DND-41 (cell line): ENCODE measurements around the gene EFCAB11.

Experiments used
- EZH2 ChIP-seq: IDR thresholded peaks from 3 replicates; pipeline ENCODE4 v1.6.1; 2012; ENCODE audit warnings: borderline replicate concordance, low read depth, mild to moderate bottlenecking, moderate library complexity, low read length, inconsistent platforms; ENCODE audit not compliant: severe bottlenecking
- TF ChIP-seq, protein P1 (sequence below): IDR thresholded peaks from 2 replicates; pipeline ENCODE4 v1.5.1; 2012; ENCODE audit warnings: borderline replicate concordance, low read length, moderate library complexity, mild to moderate bottlenecking; ENCODE audit not compliant: poor library complexity, severe bottlenecking; ENCODE audit errors: extremely low read depth

DNA sequence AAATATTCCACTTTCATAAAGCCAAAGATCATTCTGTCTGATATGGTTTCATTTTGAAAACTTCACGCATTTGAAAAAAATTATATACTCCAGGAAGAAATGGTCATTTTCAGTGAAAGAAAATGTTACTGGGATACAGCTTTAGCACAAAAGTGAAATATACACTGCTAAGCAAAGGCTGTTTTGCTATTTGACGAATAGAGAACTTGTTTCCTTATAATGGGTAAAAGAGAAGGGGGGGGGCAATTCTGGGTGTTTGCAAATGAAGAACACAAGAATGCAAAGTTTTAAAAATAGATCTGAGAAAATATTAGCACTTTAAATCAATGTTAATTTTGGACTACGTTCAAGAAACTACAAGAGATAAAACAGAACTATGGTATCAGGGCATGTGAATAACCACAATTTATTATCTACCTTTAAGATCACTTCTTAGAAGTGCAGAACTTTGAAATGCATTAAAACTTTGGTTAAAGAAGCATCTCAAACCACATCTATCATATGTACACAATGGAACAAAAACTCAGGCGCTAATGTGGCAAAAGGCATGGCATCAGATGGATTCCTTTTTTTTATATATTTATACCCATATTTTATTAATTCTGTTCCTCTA is 51.1 kb downstream of the EFCAB11 start:
- TF ChIP-seq, protein P1, sequence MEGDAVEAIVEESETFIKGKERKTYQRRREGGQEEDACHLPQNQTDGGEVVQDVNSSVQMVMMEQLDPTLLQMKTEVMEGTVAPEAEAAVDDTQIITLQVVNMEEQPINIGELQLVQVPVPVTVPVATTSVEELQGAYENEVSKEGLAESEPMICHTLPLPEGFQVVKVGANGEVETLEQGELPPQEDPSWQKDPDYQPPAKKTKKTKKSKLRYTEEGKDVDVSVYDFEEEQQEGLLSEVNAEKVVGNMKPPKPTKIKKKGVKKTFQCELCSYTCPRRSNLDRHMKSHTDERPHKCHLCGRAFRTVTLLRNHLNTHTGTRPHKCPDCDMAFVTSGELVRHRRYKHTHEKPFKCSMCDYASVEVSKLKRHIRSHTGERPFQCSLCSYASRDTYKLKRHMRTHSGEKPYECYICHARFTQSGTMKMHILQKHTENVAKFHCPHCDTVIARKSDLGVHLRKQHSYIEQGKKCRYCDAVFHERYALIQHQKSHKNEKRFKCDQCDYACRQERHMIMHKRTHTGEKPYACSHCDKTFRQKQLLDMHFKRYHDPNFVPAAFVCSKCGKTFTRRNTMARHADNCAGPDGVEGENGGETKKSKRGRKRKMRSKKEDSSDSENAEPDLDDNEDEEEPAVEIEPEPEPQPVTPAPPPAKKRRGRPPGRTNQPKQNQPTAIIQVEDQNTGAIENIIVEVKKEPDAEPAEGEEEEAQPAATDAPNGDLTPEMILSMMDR = no peak
- TF ChIP-seq EZH2 = no peak
